OCI-M1 (cell line): ENCODE results near the gene NUDT2.
"Not testable (repeated sequence)": the region's sequence is repeated elsewhere in the genome, so short reads cannot be mapped to it uniquely, and the experiment has no call there.

Experiments
- DNase-seq: peaks from one replicate; lab custom pipeline; 2025; lab: John Stamatoyannopoulos, UW

NUDT2 gene

DNA sequence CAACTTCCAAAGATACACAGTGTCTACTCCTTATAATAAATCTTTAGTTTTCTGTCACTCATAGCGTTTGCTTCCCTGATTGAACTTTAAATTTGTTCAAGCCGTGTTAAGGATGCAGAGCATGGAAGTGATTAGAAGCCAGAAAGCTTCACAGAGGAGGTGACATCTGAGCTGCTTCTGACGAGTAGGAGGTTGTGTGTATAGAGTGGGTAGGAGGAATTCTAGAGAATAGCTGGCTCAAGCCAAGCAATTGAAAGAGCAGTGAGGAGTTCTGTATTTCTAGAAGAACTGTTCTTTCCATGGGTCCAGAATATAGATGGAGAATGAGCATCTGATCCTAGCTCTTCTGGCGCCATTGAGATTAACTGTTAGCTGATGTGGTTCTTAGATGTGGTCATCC lies 6.0 kb downstream of the NUDT2 start:
- no peak for DNase-seq

DNA sequence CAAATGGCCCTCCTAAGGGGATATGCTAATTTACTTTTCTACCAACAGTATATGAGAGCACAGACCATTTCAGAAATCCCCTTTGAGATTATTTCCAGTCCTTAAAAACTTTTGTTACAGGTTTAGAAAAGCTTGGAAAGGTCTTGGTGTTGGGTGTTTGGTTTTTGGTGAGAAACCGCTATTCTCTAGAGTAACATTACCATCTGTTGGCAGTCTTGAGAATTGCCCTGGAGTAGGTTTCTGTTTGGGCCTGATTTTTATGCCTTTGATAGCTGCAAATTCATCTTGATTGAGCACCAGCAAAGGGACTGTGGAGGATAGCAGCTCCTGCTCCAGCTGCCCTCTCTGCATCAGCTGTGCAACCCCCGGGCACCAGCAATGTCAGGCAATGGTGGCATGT lies 8.0 kb downstream of the NUDT2 start:
- DNase-seq, result no peak

DNA sequence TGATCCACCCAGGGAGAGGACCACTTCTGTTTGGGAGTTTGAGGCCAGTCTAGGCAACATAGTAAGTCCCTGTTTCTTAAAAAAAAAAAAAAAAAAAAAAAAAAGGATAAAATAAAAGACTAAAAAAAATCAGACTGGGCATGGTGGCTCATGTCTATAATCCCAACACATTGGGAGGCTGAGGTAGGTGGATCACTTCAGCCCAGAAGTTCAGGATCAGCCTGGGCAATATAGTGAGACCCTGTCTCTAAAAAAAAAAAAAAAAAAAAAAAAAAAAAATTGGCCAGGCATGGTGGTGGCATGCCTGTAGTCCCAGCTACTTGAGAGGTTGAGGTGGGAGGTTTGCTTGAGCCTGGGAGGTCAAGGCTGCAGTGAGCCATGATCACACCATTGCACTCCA lies 8.7 kb downstream of the NUDT2 start:
- DNase-seq, result not testable (repeated sequence)

DNA sequence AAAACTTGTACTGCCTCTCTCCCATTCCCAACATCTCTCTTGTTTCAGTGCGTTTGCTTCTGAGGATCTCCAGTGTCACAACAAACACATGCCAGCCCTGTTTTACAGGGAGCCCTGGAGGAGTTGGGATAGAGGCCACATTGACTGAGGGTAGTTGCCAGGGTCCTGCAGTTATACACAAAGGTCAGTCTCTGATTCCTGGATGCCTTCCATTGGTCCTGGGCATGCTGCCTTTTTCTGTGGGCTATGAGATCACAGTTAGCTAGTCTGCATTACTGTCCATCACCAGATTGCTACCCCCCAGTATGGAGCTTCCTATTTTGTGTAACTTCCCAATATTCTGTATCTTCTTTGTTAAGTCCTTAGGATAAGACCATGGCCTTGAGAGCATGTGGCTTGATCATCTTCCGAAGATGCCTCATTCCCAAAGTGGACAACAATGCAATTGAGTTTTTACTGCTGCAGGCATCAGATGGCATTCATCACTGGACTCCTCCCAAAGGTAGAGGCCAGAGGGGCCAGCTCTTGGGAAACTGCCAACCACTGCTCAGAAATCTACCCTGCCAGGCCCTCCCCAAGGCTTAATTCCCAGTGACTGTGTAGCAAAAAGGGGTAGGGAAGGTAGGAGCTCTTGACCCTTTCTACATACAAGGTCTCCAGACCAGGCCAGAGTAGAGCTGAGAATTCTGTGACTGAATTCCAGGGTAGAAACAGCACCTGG lies 9.5 kb downstream of the NUDT2 start:
- DNase-seq, result no peak

DNA sequence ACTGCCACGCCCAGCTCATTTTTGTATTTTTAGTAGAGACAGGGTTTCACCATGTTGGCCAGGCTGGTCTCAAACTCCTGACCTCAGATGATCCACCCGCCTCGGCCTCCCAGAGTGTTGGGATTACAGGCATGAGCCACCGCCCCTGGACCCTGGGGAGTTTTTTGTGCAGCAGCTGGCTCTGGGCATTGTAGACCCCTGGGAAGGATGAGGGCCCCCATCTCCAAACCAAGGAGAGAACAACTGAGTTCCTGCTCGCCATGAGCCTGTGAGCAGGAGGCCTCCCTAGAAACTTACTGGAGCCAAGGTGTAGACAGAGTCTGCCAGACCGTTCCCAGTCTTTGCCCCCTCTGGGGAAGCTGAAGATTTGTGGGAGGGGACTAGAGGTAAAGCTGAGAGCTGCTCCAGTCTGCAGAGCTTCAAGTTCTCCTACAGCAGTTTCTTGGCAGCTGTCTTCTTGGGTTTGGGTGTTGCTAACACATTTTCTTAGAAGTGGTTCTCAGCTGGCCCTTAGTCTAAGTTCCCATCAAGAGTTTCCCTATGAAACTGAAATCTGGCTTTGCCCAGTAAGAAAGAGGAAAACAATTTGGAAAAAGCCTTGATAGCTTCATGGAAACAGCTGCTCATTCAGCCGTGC lies 12.4 kb downstream of the NUDT2 start:
- DNase-seq, result no peak

DNA sequence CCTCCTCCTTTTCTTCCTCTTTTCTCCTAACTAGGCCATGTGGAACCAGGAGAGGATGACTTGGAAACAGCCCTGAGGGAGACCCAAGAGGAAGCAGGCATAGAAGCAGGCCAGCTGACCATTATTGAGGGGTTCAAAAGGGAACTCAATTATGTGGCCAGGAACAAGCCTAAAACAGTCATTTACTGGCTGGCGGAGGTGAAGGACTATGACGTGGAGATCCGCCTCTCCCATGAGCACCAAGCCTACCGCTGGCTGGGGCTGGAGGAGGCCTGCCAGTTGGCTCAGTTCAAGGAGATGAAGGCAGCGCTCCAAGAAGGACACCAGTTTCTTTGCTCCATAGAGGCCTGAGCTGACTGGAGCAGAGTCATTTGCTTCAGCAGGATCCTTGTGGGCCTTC lies 13.7 kb downstream of the NUDT2 start:
- DNase-seq, result no peak

DNA sequence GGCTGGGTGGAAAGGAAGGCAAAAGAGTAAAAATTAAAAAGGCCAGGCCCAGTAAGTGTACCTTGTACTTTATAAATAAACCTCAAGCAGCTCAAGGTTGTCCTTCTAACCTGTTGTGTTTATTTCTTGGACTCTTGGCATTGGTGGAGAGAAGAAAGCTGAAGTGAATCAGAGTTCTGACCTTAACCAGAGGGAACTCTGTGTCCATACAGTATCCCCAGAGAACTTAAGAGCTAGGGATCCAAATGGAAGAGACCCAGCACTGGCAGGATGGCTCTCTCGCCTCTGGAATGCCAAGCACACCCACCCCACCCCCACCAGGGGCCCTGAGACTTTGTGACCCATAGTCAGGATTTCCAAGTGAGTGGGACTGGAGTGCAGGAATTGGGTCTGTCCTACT lies 14.2 kb downstream of the NUDT2 start:
- DNase-seq, result no peak

DNA sequence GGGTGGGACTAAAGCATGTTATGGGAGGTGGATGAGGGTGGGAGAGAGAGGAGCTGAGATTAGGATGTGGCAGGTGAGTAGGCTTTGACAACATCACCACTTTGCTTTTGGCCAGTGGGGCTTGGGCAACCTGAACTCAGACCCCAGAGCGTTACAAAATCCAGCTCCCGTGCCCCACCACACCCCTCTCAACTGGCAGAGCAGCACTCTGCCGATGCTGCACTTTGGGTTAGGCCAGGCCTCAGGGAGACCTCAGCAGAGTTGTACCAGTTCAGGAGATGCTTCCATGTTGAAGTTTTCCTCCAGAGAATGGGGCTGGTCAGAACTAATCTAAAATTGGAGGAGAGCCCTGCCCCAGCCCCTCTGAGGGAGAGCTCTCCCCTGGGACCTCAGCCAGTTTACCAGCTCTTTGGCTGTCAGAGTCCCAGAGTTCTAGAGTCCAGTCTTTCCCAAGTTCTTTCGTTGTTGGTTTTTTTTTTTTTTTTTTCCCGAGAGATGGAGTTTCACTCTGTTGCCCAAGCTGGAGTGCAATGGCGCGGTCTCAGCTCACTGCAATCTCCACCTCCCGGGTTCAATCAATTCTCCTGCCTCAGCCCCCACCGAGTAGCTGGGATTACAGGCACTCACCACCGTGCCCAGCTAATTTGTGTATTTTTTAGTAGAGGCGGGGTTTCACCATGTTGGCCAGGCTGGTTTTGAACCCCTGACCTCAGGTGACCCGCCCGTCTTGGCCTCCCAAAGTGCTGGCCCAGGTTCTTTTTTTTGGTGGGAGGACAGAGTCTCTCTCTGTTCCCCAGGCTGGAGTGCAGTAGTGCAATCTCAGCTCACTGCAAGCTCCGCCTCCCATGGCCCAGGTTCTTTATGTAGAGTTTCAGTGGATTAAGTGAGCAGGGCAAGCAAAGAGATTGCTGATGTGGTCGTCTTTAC lies 17.8 kb downstream of the NUDT2 start:
- no peak for DNase-seq

DNA sequence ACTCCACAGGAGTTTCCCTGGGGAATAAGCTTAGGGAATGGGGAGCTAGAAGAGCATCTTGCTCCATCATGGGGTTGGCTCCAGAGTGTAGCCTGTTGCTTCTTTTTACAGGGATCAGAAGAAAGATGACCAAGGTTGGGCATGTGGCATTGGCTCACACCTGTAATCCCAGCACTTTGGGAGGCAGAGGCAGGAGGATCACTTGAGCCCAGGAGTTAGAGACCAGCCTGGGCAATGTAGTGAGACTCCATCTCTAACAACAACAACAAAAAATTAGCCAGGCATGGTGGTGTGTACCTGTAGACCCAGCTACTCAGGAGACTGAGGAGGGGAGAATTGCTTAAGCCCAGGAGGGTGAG lies 18.4 kb downstream of the NUDT2 start:
- no peak for DNase-seq

DNA sequence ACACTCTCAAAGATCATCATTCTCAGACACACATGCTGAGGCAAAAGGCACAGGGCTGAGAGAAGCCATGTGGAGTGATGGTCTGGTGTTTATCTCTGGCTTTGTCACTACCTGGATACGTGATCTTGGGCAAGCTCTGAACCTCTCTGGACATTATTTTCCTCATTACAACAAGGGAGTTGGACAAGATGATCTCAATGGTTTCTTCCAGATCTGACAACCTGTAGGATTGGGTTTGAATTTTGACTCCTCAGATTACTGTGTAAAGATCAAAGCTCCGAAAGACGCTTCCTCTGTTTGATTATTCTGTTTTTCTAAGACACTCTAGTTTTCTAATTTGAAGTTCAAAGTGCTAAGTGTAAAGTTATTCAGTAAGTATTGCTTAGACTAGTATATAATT lies 20.0 kb downstream of the NUDT2 start:
- no peak for DNase-seq

DNA sequence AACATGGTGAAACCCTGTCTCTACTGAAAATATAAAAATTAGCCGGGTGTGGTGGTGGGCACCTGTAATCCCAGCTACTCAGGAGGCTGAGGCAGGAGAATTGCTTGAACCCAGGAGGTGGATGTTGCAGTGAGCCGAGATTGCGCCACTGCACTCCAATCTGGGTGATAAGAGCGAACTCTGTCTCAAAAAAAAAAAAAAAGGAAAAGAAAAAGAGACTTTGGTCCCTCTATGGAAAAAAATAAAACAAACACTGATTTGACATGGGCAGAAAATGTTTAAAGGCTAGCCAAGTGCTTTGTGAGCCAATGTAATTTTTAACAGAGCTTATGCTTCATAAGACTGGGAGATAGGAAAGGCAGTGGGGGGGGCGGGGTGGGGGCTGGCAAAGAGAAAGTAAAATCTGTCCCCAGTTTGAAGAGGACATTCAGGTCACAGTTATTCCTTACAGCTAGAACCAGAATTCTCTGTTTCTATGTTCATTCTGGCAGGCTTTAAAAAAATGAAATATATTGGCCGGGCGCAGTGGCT lies 22.8 kb downstream of the NUDT2 start:
- DNase-seq, result not testable (repeated sequence)

DNA sequence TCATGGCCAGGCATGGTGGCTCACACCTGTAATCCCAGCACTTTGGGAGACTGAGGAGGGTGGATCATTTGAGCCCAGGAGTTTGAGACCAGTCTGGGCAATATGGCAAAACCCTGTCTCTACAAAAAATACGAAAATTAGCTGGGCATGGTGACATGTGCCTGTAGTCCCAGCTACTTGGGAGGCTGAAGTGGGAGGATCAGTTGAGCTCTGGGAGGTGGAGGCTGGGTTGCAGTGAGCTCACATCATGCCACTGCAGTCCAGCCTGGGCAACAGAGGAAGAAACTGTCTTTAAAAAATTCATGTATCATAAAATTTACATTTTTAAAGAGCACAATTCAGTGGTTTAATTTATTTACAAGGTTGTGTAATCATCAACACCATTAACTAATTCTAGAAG lies 23.6 kb downstream of the NUDT2 start:
- DNase-seq, result not testable (repeated sequence)

DNA sequence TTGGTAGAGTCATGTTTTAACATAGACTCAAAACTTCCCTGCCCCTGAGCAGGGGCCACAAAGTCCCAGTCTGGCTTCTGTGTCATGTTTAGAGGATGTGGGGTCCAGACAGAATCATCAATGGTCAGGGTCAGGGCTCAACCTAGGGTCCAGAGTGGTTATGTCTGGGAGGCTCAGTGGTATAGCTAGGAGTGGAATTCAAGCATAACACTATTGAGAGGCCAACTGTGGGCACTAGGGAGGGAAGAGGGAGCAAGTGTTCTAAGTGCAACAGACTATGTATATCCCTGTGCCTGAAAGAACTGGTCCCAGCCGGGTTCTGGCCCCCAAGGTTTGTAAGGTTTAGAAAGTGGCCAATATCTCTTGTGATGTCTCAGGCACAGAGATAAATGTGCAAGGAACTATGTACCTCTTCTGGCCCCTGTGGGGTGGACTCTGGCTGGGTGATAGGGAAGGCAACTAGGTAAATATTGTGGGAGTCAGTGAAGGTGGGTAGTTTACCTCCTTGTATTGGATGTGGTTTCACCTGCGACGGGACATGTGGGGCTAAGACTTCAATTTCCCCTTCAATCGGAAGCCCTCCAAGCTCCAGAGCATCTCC lies 33.3 kb downstream of the NUDT2 start:
- DNase-seq, result no peak

DNA sequence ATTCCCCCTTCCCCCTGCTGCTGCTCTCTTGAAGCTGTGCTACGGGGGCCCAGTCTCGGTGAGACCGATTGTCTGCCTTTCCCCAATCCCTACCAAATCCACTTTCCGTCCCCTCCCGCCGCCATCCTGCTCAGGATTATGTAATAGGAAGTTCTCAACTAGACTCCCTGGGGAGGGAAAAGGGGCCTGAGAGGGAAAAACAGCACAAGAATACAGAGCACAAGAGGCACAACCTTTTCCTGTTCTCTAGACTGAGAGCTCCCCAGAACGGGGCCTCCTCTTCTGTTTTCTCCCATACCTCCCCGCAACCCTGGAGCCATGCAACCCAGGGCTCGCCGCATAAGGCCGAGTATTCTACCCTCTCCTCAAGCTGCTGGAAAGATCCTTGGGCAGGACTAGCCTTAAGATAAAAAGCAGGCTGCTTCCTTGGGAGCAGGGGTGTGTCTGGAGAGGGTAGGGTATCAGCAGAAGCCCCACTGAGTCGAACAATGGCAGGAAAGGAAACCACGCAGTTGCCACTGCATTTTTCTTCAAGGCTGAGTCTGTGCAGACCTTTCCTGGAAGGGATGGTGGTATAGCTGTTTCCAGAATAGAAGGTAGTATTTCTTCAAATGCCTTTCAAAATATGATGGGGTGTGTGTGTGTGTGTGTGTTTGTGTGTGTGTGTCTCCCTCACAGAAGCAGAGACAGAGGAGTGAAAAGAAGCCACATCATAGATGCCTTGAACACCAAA lies 34.4 kb downstream of the NUDT2 start:
- no peak for DNase-seq

DNA sequence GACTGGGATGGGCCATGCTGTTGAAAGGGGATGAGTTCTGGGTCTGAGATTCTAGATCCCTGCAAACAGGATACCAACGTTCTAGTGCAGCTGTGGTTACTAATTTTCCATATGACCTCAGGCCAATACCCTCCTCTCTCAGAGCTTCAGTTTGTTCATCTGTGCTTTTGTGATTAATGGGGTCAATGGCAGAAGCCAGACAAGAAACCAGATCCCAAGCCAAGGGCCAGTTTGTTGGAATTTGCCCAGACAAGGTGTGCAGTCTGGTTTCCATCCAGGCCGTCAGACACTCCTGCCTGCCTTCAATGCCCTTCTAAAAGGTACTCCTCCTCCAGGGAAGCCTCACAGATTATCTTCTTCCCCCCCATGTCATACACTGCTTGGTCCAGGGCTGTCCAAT lies 35.9 kb downstream of the NUDT2 start:
- no peak for DNase-seq

DNA sequence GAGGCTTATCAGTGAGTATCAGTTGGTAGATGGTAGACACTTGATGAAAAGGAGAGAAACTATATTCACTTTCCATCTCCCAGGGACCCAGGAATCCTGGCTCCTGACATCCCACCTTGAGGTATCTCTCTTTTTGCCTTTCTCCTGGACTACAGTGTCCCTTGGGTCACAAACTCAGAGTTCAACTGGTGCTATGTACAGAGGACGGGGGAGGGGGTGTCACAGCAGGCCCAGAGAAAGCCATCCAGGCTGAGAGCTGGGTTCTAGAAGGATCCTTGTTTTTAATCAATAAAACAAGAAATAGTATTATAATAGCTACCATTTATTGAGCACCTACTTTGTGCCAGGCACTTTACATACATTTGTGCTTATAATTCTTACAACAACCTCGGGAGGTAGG lies 37.0 kb downstream of the NUDT2 start:
- no peak for DNase-seq

DNA sequence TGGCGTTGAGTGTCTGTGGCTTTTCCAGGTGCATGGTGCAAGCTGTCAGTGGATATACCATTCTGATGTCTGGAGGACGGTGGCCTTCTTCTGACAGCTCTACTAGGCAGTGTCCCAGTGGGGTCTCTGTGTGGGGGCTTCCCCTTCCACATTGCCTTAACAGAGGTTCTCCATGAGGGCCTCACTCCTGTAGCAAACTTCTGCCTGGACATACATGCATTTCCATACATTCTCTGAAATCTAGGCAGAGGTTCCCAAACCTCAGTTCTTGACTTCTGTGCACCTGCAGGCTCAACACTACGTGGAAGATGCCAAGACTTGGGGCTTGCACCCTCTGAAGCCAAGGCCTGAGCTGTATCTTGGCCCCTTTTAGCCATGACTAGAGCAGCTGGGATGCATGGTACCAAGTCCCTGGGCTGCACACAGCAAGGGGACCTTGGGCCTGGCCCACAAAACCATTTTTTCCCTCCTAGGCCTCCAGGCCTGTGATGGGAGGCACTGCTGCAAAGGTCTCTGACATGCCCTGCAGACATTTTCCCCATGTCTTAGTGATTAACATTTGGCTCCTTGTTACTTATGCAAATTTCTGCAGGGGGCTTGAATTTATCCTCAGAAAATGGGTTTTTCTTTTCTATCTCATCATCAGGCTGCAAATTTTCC lies 38.5 kb downstream of the NUDT2 start:
- not testable (repeated sequence) for DNase-seq

DNA sequence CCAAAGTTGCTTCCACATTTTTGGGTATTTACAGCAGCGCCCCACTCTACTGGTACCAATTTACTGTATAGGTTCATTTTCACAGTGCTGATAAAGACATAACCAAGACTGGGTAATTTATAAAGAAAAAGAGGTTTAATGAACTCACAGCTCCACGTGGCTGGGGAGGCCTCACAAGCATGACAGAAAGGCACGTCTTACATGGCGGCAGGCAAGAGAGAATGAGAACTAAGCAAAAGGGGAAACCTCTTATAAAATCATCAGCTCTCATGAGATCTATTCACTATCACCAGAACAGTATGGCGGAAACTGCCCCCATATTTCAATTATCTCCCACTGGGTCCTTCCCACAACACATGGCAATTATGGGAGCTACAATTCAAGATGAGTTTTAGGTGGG lies 39.4 kb downstream of the NUDT2 start:
- not testable (repeated sequence) for DNase-seq

DNA sequence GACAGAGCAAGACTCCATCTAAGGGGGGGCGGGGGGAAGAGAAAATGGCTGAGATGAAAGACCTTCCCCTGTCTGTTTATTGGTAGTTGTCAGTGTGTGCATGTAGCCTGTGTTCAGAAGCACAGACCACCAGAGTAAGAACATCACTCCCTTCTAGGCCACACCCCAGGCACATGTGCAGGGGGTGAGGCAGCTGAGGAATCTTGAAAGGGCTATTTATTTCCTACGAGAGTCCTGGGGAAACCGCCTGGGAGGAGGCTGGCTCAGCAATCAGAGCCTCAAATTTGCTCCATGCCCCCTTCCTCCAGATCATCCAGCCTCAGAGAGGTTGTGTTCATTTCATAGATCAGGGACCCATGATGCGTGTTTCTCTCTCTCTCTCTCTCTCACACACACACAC lies 40.3 kb downstream of the NUDT2 start:
- no peak for DNase-seq

DNA sequence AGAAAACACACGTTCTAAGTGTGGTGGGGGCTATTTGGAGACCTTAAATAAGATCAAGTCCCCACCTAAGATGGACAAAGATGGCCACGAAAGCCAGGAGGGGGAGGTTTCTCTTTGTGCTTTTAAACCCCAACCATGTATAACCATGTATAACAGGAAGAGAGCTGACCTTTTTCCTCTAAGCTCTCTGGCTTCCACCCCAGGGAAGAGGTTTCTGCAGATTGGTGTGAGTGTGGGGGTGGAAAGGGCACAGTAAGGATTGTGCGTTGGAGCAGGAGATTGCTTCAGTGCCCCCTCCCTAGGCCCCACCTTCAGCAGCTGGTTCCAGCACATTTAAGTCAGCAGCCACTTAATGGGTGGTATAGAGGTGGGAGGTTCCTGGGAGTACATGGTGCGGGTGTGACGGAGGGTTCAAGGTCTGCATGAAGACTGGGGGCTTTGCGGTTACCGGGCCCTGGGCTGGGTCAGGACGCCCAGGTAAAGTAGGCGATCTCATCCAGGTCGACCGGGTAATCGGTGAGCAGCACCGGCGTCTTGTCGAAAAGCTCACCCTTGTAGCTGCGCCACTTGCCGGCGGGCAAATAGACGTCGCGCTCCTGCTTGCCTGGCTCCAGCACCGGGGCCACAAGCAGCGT lies 41.1 kb downstream of the NUDT2 start:
- no peak for DNase-seq
